CD4-positive, alpha-beta T cell treated with Interleukin-6 at 100 ng/mL for 8 hours (primary cell): ENCODE results near the gene RGS14.
"Not testable (repeated sequence)": the region's sequence is repeated elsewhere in the genome, so short reads cannot be mapped to it uniquely, and the experiment has no call there.

Experiments used
- DNase-seq: peaks from one replicate; pipeline ENCODE4 v3.0.0-alpha.2; 2020; ENCODE audit warnings: mixed read lengths, low spot score

RGS14 gene

DNA sequence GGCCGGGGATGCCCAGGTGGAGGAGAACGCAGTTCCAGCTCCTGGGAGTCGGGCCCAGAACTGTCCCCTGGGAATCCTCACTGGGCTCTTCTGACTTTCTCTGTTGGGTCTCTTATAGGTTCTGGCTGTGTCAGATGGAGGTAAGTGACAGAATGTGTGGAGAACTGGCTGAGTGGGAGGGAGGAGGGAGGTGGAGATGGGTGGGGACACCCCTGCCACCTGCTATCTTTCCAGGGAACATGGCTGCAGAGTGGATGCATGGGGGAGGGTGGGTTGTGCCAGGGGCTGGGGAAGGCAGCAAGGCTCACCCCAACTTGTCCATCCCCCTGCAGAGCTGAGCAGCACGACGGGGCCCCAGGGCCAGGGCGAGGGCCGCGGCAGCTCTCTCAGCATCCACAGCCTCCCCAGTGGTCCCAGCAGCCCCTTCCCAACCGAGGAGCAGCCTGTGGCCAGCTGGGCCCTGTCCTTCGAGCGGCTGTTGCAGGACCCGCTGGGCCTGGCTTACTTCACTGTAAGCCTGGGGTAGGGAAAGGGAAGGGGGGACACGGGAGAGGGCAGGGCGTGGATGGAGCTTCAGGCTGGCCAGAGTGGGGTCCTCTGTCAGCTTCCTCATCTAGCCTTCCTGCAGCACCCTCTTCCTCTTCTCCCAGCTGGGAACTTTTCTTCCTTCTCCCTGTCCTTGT is 8.3 kb downstream of the RGS14 start:
- DNase-seq = no peak

GRCh38 chr5:177366528-177367322 is 9.0 kb downstream of the RGS14 start:
- DNase-seq = no peak

DNA sequence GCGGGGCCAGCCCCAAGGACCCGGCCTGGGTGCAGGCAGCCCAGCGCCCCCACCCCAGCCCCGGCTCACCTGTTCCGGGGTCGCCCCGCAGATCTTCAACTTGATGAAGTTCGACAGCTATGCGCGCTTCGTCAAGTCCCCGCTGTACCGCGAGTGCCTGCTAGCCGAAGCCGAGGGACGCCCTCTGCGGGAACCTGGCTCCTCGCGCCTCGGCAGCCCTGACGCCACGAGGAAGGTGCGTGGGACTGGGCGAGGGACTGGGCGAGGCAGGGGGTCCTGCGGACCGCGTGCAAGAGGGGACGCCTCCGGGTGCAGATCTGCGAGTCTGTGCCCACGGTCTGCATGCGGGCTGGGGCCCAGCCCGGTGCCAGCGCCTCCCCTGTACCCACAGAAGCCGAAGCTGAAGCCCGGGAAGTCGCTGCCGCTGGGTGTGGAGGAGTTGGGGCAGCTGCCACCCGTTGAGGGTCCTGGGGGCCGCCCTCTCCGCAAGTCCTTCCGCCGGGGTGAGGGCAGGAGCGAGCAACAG is 9.7 kb downstream of the RGS14 start:
- no peak for DNase-seq

GRCh38 chr5:177367981-177368868 is 10.5 kb downstream of the RGS14 start:
- no peak for DNase-seq

DNA sequence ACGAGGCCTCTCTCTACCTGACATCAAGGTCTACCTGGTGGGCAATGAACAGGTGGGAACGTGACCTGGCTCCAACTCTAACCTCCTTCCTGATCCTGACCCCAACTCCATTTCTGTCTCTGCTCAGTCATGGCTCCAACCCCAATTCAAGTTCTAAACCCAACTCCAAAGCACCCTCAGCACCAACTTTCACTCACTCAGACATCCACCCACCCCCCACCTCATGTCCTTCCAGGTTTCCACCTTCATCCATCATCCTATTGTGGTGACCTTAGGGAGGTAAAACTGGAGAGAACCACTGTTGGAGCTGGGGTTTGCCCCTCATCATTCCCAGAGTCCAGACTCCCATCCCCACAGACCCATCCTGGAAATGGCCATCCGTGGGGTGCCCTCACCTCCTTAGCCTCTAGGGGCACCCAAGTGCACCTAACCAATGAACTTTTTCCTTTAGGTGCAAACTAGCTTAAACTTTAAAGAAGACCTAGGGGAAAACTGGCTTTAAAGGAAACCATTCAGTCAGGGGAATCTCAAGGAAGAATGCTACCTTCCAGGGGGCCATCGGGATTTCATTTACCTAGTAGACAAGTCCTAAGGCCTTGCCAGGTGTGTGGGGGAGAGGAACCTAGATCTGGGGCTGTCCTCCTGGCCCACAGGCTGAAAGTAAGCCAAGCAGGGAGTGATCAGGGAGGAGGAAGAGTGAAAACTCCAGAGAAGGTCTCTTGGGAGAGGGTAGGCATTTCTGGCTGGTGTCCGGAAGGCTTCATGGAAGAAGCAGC is 11.3 kb downstream of the RGS14 start:
- DNase-seq = no peak

DNA sequence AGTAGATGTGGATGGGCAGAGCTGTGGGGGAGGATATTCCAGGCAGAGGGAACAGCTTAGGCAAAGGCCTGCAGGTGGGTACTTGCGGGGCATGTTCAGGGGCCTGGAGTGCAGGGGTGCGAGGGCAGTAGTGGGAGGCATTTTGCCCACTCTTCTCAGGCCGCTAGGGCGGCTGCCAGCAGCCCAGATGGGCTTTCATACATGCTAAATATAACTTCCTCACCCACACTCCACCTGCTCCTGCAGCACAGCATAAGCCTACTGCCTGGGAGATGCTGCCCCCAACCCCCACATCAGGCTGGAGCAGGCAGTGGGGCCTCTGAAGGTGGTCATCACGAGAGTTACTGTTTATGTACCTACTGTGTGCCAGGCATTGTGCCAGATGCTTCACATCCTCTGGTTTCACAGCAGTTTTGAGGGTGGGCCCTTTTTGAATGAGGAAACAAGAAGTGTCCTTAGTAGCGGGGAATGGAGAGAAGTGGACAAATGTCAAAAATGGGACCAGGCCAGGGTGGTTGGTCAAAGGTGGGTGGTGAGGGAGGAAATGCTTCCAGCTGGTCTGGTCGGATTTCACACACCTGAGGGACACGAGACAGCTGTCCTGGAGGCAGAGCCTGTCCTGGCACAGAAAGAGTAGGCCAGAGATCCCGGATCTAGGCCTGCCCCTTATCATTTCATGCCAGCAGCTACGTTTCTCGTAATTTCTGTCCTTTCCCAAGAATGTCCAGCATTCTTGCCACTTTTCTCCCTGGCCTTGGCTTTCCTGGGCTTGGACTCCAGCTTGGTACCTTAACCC is 12.1 kb downstream of the RGS14 start:
- DNase-seq = no peak

GRCh38 chr5:177370488-177371119 is 12.9 kb downstream of the RGS14 start:
- peak; percentile 69 for DNase-seq

- no peak for DNase-seq
These were observed 13.7 kb downstream of the RGS14 start for GRCh38 chr5:177371120-177372033.

DNA sequence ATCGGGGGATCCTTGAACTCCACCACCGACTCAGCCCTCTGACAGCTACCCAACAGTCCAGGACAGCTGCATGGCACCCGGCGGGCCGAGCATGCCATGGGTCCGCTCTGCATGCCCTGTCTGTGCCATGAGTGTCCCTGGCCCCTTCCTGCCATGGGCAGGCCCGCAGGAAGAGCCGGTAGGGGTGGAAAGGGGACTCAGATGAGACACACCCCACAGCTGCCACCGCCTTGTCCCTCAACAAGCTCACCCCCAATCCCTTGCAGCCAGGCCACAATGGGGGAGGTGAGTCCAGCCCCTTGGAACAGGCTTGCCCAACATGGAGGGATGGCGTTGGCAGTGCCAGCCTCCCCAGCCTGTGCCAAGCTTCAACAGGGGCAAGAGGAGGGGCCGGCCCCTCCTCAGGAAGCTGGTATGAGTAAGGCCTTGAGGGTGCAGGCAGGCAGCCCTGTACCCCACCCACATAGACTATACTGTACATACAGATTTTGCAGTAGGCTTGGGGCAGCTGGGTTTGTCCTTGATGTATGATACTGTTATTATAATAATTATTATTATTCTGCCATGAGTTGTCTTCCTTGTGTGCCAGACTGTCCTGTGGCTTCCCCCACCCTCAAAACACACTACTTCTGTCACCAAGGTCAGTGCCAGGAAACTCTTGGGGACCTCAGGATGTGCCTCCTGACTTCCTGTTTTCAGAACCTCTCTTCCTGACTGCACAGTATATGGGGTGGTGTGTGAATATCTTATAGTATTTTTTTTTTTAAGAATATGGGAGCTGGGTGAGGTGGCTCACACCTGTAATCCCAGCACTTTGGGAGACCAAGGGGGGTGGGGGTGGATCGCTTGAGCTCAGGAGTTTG is 14.5 kb downstream of the RGS14 start:
- peak; percentile 54 for DNase-seq

- DNase-seq = no peak
These were observed 15.2 kb downstream of the RGS14 start for GRCh38 chr5:177372910-177373309.

GRCh38 chr5:177373806-177374205 is 16.1 kb downstream of the RGS14 start:
- no peak for DNase-seq

DNA sequence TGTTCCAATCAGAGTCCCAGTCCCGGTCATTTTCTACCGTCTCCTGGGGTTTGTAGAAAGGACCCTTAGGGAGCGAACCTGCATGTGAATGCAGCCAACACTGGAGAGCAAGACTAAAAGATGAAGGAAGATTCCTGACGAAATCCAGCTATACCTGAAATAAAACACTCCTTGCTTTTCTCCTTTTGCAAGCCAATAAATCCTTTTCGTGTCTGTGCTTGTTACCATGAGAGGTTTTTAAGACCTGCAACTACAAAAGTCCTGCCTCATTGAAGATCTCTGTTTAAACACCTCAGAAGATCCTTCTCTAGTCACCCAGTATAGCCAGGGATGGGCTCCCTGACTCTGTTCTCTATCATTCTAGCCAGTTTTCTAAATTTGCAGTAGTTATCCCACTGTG is 16.5 kb downstream of the RGS14 start:
- no peak for DNase-seq

- not testable (repeated sequence) for DNase-seq
These were observed 17.8 kb downstream of the RGS14 start for GRCh38 chr5:177375516-177375915.

- DNase-seq = no peak
These were observed 18.4 kb downstream of the RGS14 start for GRCh38 chr5:177376107-177376506.

DNA sequence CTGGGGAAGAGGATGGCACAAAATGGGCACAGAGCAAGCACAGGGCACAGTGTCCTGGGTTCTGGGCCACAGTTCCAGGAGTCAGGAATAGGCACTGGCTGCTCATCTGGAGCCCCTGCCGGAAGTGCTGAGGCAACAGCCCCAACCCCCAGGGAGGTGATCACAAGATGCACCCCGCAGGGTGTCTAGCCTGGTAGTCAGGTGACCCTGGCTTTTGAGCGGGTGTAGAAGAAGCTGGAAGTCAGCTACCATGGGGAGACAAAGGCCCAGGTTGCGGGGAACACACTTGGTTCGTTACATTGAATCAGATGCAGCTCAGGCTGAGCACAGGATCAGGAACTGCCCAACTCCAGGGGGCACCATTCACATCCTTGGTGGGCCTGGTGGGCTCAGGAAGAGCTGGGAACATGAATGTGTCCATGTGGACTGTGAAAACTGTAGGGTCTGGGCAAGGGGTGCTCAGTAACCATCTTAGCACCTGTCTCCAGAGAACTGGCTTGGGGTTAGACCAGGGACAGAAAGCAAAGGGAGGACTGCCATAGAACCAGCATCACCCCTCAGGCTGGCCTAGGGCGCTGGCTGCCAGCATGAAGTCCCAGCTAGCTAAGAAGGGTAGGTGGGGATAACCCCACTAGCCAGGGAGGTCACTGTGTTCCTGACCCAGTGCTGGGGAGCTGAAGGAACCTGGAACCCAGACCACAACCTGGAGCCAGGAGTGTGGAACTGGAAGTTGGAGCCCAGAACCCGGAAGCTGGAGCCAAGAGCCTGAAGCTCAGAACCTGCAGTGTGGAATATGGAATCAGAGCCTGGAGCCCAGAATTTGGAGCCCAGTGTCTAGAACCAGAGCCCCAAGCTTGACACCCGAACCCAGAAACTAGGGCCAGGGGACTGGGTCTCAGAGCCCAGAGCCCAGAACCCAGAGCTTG is 20.4 kb downstream of the RGS14 start:
- DNase-seq = no peak

- DNase-seq = peak; percentile 54
These were observed 21.5 kb downstream of the RGS14 start for GRCh38 chr5:177378884-177379883.
